Stimulated activated effector memory CD8-positive, alpha-beta T cell treated with anti-CD3 and anti-CD28 coated beads, Interleukin-12 subunit alpha, Interleukin-12 subunit beta, amount 100 ng/mL, for 72 hours (primary cell): ENCODE measurements around the gene GOLGA6L10.
"Not testable (repeated sequence)": the region's sequence is repeated elsewhere in the genome, so short reads cannot be mapped to it uniquely, and the experiment has no call there.

ENCODE experiments used
- ATAC-seq: fragments of 150-1000 bp; cut with Tn5 transposase; 2 replicates; pipeline ENCODE4 v1.10.0; 2021
- DNase-seq, 2 donors: peaks; one replicate each; pipeline ENCODE4 v3.0.0; 2021 to 2022; ENCODE audit warnings: low spot score in 2 of 2
- H3K27ac Mint-ChIP-seq: one replicate; pipeline ENCODE4 v1.8.0; 2022; ENCODE audit warnings: mild to moderate bottlenecking, mixed read lengths
- H3K36me3 Mint-ChIP-seq: one replicate; pipeline ENCODE4 v1.8.0; 2022; ENCODE audit warnings: mild to moderate bottlenecking, mixed read lengths
- H3K4me1 Mint-ChIP-seq: one replicate; pipeline ENCODE4 v1.8.0; 2022; ENCODE audit warnings: mixed read lengths
- H3K4me3 Mint-ChIP-seq: one replicate; pipeline ENCODE4 v1.8.0; 2022; ENCODE audit warnings: mild to moderate bottlenecking, mixed read lengths
- H3K9me3 Mint-ChIP-seq: one replicate; pipeline ENCODE4 v1.8.0; 2022; ENCODE audit warnings: mixed read lengths

Gene GOLGA6L10

GRCh38 chr15:82317091-82317489 is 32.2 kb downstream of the GOLGA6L10 start:
- H3K27ac Mint-ChIP-seq, result no peak overlapping the region

GRCh38 chr15:82316247-82317090 is 32.8 kb downstream of the GOLGA6L10 start:
- not testable (repeated sequence) for H3K9me3 Mint-ChIP-seq, DNase-seq, H3K4me3 Mint-ChIP-seq, H3K36me3 Mint-ChIP-seq, H3K27ac Mint-ChIP-seq, ATAC-seq, H3K4me1 Mint-ChIP-seq

More at GRCh38 chr15:82317091-82317489, 32.2 kb downstream of the GOLGA6L10 start:
- Mint-ChIP-seq H3K9me3 (no peaks in the 10 kb centered on the region), H3K36me3 (no peaks in the 10 kb centered on the region), H3K4me3 (no peak overlapping the region), H3K4me1 (no peaks in the 10 kb centered on the region)
- no peak for ATAC-seq
- no peak for DNase-seq

- no peaks in the 10 kb centered on the region for H3K36me3 Mint-ChIP-seq
- ATAC-seq (no peak), DNase-seq (no peak)
- peaks cover 6% of the 10 kb centered on the region for H3K9me3 Mint-ChIP-seq
- peak overlapping the region; percentile 71 for H3K27ac Mint-ChIP-seq
- H3K4me1 Mint-ChIP-seq, result no peaks in the 10 kb centered on the region
- no peak overlapping the region for H3K4me3 Mint-ChIP-seq
These were observed 33.6 kb downstream of the GOLGA6L10 start for GRCh38 chr15:82315519-82316246.

GRCh38 chr15:82314769-82315518 is 34.3 kb downstream of the GOLGA6L10 start:
- Mint-ChIP-seq H3K4me3 (no peak overlapping the region), H3K9me3 (peaks cover 9% of the 10 kb centered on the region), H3K36me3 (no peaks in the 10 kb centered on the region), H3K4me1 (no peaks in the 10 kb centered on the region), H3K27ac (peak overlapping the region; percentile 71)
- DNase-seq (no peak), ATAC-seq (no peak)

- H3K4me1 Mint-ChIP-seq, ATAC-seq, H3K27ac Mint-ChIP-seq, H3K4me3 Mint-ChIP-seq, H3K36me3 Mint-ChIP-seq, H3K9me3 Mint-ChIP-seq, DNase-seq: not testable (repeated sequence)
These were observed 35.1 kb downstream of the GOLGA6L10 start for GRCh38 chr15:82313951-82314768.

- no peak for ATAC-seq
- no peaks in the 10 kb centered on the region for H3K36me3 Mint-ChIP-seq
- no peak for DNase-seq
- H3K4me1 Mint-ChIP-seq, result no peaks in the 10 kb centered on the region
- no peak overlapping the region for H3K4me3 Mint-ChIP-seq
- H3K9me3 Mint-ChIP-seq, result peaks cover 9% of the 10 kb centered on the region
- no peak overlapping the region for H3K27ac Mint-ChIP-seq
These were observed 35.8 kb downstream of the GOLGA6L10 start for GRCh38 chr15:82313446-82313845.

GRCh38 chr15:82312586-82313349 is 36.5 kb downstream of the GOLGA6L10 start:
- H3K27ac Mint-ChIP-seq, result no peak overlapping the region
- peaks cover 9% of the 10 kb centered on the region for H3K9me3 Mint-ChIP-seq
- DNase-seq (no peak), ATAC-seq (no peak)
- H3K4me3 Mint-ChIP-seq, result no peak overlapping the region
- H3K4me1 Mint-ChIP-seq, result no peaks in the 10 kb centered on the region
- no peaks in the 10 kb centered on the region for H3K36me3 Mint-ChIP-seq

- H3K9me3 Mint-ChIP-seq, H3K27ac Mint-ChIP-seq, DNase-seq, H3K4me3 Mint-ChIP-seq, ATAC-seq, H3K36me3 Mint-ChIP-seq, H3K4me1 Mint-ChIP-seq: not testable (repeated sequence)
These were observed 38.0 kb downstream of the GOLGA6L10 start for GRCh38 chr15:82311321-82311720.

- Mint-ChIP-seq H3K36me3 (no peaks in the 10 kb centered on the region), H3K27ac (no peak overlapping the region), H3K9me3 (peaks cover 9% of the 10 kb centered on the region), H3K4me3 (no peak overlapping the region), H3K4me1 (no peaks in the 10 kb centered on the region)
- DNase-seq, result no peak
- no peak for ATAC-seq
These were observed 39.5 kb downstream of the GOLGA6L10 start for GRCh38 chr15:82309802-82310201.

- ATAC-seq, result no peak
- Mint-ChIP-seq H3K4me3 (no peak overlapping the region), H3K27ac (no peak overlapping the region), H3K4me1 (no peaks in the 10 kb centered on the region), H3K36me3 (no peaks in the 10 kb centered on the region), H3K9me3 (peaks cover 9% of the 10 kb centered on the region)
- peak in 1 of 2 donors; percentile 12 for DNase-seq
These were observed 41.6 kb downstream of the GOLGA6L10 start for GRCh38 chr15:82307714-82308081.

GRCh38 chr15:82306791-82307713 is 42.2 kb downstream of the GOLGA6L10 start:
- ATAC-seq, result peak; percentile 20
- Mint-ChIP-seq H3K4me3 (no peak overlapping the region), H3K9me3 (peaks cover 9% of the 10 kb centered on the region), H3K4me1 (no peaks in the 10 kb centered on the region), H3K36me3 (no peaks in the 10 kb centered on the region), H3K27ac (no peak overlapping the region)
- DNase-seq, result peak in 1 of 2 donors; percentile 38

GRCh38 chr15:82305621-82306048 is 43.6 kb downstream of the GOLGA6L10 start:
- Mint-ChIP-seq H3K27ac (no peak overlapping the region), H3K4me1 (no peaks in the 10 kb centered on the region), H3K9me3 (peaks cover 3% of the 10 kb centered on the region), H3K36me3 (no peaks in the 10 kb centered on the region), H3K4me3 (no peak overlapping the region)
- peak in 1 of 2 donors; percentile 25 for DNase-seq
- no peak for ATAC-seq

- Mint-ChIP-seq H3K4me1 (no peaks in the 10 kb centered on the region), H3K9me3 (no peaks in the 10 kb centered on the region), H3K36me3 (no peaks in the 10 kb centered on the region), H3K27ac (no peak overlapping the region), H3K4me3 (no peak overlapping the region)
- ATAC-seq (no peak), DNase-seq (peak in 1 of 2 donors; percentile 40)
These were observed 44.5 kb downstream of the GOLGA6L10 start for GRCh38 chr15:82304778-82305090.
